ENCODE results near the gene MRPL36. TPM values are rescaled to one million over a fixed set of nuclear protein-coding genes. Genes with fewer than 3 reads are reported as not detected.

The MRPL36 gene
- total RNA-seq, 1 experiment from 2014 or later = 82.5 TPM

DNA sequence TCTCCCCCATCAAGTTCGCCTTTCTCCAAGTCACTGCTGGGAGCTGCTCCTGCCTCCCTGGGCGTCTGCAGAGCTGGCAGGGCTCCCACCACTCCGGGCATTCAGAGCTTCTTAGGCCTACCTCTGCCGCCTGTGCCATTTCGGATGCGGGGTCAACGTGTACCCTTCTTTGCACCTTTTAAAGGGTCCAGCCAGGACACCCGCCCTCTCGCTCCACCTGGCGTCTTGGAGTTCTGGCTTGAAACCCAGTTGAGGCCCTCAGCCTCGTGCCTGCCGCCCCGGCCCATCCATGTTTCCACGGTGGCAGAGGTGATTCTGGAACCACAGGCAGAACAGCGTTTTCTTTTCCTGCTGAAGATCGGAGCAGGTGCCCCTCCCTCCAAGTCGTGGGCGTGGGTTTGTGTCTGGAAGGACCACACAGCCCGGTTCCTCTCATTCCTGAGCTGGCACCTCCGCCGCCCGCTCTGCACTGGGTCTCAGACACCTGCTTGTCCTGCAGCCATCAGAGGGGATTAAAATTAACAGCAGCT, 34.5 kb upstream of the MRPL36 start:
- no peak for DNase-seq (ENCODE audit: low read depth, low spot score)
- in situ Hi-C loops (cut with HindIII; ENCODE audit: low pct_unique_long_range_greater_than_20kb, low sequenced_read_pairs) = no loop called here

DNA sequence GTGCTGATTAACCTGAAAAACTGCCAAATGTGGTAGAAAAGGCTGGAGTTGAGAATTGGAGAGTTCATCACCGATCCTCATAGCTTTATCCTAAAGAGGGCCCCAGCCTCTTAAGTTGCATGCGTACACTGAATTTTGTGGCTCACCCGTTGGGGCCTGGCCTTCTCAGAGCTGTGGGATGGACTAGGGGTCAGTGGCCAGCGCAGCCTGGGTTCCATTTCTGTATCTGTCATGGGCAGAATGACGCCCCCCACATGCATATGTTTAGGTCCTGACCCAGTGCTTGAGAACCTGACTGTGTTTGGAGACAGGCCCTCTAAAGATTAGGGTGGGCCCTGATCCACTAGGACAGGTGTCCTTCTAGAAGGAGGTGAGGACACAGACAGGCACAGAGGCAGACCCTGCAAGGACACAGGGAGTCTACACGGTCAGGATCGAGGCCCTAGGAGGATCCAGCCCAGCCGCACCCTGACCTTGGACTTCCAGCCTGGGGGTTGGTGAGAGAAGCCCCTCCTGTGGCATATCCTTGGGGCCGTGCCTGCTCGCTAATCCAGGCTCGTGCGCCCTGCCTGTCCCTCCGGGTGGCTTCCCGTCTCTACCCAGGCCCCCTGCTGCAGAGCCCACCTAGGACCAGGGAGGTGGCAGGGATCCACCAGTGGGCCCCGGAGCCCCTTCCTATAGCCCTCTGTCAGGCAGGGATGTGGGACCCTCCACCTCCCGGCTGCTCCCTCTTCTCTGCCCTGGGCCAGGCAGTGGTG, 33.8 kb upstream of the MRPL36 start:
- in situ Hi-C loops (cut with HindIII; ENCODE audit: low pct_unique_long_range_greater_than_20kb, low sequenced_read_pairs) = no loop called here
- DNase-seq (ENCODE audit: low read depth, low spot score) = no peak

GRCh38 chr5:1832511-1833250, 33.0 kb upstream of the MRPL36 start:
- DNase-seq (ENCODE audit: low read depth, low spot score) = no peak
- in situ Hi-C loops (cut with HindIII; ENCODE audit: low pct_unique_long_range_greater_than_20kb, low sequenced_read_pairs) = no loop called here

DNA sequence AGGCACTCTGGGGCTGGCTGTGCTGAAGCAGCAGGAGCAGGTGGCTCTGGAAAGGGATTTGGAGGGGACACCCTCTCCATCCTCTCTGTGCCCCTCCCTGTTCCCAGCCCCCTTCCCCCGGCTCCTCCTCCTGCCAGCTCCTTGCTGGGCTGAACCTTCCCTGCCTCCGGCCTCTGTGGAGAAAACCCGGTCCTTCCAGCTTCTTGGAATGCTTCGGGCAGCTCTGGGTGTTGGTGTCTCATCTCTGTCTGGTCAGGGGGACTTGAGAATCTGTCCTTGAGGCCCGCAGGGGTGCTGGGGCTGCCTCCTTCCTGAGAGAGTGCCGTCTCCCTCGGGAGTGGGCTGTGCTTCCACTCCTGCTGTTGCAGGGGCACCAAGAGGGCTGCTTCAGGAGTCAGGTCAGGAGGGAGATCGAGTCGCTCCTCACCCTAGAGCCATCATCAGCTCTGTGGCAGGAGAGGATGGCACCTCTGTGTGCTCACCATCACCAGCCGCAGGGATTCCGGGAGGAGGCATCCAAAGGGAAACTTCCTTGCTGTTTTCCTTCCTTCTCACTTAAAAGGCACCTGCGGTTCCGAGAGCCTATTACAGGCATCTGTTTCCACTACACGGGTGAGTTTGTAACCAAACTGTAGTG, 32.2 kb upstream of the MRPL36 start:
- DNase-seq (ENCODE audit: low read depth, low spot score) = no peak
- in situ Hi-C loops (cut with HindIII; ENCODE audit: low pct_unique_long_range_greater_than_20kb, low sequenced_read_pairs) = no loop called here

DNA sequence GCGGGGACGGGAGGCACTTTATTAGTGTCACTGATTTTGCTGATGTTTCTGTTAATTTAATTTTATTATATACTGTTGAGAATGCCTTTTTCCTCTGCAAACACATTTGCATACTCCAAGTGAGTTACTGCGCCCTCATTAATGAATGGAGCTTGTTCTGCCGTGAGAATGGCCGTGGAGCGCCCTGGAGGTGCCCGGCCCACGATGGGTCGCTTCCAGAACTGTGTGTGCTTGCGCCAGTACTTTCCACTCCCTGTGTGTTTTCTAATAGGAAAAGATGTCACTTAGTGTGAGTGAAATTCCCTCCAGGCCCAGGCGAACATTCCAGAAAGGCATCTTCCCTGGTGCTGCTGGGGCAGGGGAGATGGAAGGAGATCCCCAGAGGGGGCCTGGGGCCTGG, 31.6 kb upstream of the MRPL36 start:
- DNase-seq (ENCODE audit: low read depth, low spot score) = no peak
- in situ Hi-C loops (cut with HindIII; ENCODE audit: low pct_unique_long_range_greater_than_20kb, low sequenced_read_pairs) = no loop called here

GRCh38 chr5:1830571-1831228, 31.1 kb upstream of the MRPL36 start:
- no peak for DNase-seq (ENCODE audit: low read depth, low spot score)
- in situ Hi-C loops (cut with HindIII; ENCODE audit: low pct_unique_long_range_greater_than_20kb, low sequenced_read_pairs) = no loop called here

DNA sequence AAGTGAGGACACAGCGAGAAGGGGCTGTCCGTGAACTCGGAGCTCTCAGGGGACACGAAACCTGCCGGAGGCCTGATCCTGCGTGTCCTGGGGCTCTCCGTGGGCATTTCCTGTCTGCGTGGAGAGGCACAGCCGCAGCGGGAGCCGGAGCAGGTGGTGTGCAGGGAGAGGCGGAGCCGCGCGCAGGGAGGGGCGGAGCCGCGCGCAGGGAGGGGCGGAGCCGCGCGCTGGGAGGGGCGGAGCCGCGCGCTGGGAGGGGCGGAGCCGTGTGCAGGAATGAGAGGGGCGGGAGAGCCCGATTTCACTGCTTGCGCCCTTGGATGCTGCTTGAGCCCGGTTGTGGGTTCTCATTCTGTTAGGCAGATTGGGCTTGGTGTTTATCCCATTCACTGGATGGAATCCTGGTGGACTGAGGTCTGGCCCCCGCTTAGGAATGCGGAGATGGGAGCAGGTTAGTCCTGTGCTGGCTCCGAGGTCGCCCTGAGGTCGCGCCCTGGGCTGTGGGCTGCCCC, 28.3 kb upstream of the MRPL36 start:
- DNase-seq (ENCODE audit: low read depth, low spot score) = no peak
- in situ Hi-C loops (cut with HindIII; ENCODE audit: low pct_unique_long_range_greater_than_20kb, low sequenced_read_pairs) = no loop called here

DNA sequence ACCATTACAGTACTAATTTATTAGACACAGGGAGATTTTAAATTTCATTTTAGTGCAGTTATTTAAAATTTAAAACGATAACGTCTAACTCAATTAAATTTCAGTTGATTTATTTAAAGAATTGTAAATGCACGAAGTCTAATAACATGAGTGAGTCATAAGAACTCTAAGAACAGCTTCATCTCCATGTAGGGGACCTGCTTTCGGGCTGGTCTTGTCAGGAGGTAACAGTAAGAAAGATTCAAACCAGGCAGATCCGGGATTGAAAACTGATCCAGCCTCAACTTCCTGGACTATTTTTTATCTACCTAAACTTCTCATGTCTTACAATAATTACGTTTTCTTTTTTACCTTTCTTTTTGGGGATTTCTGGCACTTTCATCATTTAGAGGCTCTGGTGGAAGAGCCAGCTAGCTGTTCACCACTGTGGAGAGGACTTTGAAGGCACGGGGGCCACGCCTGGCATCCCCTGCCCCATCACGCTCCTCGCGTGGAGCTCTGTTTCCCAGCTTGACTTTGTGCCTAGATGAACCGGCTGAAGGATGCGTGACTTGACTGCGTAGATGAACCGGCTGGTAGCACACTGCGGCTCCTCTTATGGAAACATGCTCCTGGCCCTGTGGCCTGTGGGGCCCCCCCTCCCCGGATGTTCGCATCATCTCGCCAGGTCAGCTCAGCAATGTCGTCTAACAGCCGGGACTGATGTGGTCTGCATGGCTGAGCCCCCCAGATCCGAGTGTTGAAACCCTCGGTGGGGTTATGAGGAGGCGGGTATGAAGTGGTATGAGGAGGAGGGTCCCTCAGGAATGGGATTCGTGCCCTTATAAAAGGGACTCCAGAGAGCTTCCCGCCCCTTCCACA, 27.6 kb upstream of the MRPL36 start:
- in situ Hi-C loops (cut with HindIII; ENCODE audit: low pct_unique_long_range_greater_than_20kb, low sequenced_read_pairs) = no loop called here
- no peak for DNase-seq (ENCODE audit: low read depth, low spot score)

DNA sequence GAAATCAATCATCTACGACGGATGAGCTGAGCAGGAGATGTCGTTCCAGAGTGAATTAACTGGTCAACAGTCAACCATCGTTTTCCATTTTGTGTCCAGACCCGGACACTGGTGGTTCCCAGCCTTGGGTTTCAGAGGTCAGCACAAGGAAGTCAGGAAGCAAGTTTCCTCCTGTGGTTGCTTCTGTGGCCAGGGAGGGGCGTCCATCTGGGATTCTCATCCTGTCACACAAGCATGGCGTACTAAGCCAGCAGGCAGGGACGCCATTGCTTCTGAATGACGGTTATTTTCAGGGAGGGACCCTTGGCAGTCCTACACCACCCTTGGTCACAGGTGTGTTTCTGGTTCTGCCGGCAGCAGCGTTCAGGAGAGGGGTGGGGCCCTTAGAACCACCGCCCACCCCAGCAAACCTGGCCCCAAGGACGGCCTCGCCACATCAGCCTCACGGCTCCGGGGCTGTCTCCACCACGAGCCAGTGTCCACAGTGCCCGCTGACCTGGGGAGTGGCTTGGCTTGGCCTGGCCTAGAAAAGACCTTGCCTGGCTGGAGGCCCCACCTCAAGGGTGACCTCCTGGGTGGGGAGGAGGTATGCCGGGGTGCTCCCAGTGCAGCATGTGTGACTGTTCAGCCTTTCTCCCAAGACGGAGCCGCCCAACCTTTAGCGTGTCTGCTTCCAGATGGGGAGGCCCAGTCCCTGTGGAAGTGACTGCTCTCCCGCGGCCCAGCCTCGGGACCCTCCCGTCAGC, 26.8 kb upstream of the MRPL36 start:
- DNase-seq (ENCODE audit: low read depth, low spot score) = no peak
- in situ Hi-C loops (cut with HindIII; ENCODE audit: low pct_unique_long_range_greater_than_20kb, low sequenced_read_pairs) = no loop called here

DNA sequence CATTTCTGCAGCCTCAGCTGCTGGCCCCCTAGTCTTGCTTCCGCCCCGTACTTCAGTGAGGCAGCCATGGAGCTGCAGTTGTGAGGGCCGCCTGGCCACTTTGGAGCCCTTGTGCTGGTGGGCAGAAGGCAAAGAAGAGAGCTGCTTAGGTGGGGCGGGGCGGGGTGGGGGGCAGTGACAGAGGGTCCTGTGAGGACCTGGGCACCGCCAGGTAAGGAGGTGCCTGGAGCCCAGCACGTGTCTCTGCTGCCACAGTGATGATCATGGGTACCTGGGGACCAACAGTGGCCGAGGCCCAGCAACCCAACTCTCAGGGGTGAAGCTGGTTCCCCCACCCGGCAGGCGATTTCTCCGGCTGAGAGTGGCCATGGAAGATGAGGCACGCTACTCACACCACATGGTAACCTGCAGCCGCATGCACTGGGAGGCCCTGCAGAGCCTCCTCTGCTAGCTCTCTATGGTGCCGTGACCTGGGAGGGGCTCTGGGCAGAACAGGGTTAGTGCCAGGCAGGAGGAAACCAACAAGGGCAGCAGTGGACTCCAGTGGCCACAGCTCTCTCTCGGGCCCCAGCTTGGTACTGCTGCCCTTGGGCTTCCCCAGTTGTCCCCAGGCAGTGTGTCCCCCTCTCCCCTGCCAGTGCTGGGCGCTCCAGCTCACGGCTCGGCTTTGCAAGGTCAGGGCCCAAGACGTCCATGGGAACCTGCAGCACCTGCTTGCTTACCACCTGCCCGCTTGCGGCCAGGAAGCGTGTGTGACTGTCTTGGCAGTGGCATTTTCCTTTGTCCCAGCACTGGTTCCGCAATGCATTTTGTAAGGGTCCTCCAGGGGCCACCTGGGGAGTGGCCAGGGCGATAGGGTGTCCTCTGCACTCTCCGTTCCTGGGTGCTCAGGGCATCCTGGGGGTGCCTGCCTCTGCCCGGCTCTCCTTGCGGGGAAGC, 25.5 kb upstream of the MRPL36 start:
- in situ Hi-C loops (cut with HindIII; ENCODE audit: low pct_unique_long_range_greater_than_20kb, low sequenced_read_pairs) = no loop called here

GRCh38 chr5:1824109-1824821, 24.6 kb upstream of the MRPL36 start:
- in situ Hi-C loops (cut with HindIII; ENCODE audit: low pct_unique_long_range_greater_than_20kb, low sequenced_read_pairs) = no loop called here

More for the DNA sequence above, 25.5 kb upstream of the MRPL36 start:
- no peak for DNase-seq (ENCODE audit: low read depth, low spot score)

GRCh38 chr5:1823381-1824034, 23.9 kb upstream of the MRPL36 start:
- DNase-seq (ENCODE audit: low read depth, low spot score) = no peak
- in situ Hi-C loops (cut with HindIII; ENCODE audit: low pct_unique_long_range_greater_than_20kb, low sequenced_read_pairs) = no loop called here

More at GRCh38 chr5:1824109-1824821, 24.6 kb upstream of the MRPL36 start:
- no peak for DNase-seq (ENCODE audit: low read depth, low spot score)

DNA sequence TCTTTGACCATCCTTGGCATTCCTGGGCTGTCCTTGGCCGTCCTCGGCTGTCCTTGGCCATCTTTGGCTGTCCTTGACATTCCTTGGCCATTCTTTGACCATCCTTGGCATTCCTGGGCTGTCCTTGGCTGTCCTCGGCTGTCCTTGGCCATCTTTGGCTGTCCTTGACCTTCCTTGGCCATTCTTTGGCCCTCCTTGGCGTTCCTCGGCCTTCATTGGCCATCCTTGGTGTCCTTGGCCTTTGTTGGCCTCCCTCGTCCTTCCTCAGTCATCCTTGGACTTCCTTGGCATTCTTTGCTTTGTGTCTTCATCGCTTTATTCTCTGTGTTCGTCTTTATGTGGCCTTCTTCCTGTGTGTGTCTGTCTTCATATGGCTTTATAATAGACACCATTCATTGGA, 22.2 kb upstream of the MRPL36 start:
- DNase-seq (ENCODE audit: low read depth, low spot score) = no peak
- in situ Hi-C loops (cut with HindIII; ENCODE audit: low pct_unique_long_range_greater_than_20kb, low sequenced_read_pairs) = no loop called here

GRCh38 chr5:1820926-1821325, 21.3 kb upstream of the MRPL36 start:
- no peak for DNase-seq (ENCODE audit: low read depth, low spot score)
- in situ Hi-C loops (cut with HindIII; ENCODE audit: low pct_unique_long_range_greater_than_20kb, low sequenced_read_pairs) = no loop called here
